Medulla oblongata (tissue), 1 donor: ENCODE results near the gene TENT4A.

Experiments used
- DNase-seq: peaks from one replicate; pipeline ENCODE4 v3.0.0-alpha.2; 2015; ENCODE audit errors: extremely low spot score

Gene TENT4A

GRCh38 chr5:6803981-6804550 is 90.8 kb downstream of the TENT4A start:
- DNase-seq, result no peak

- no peak for DNase-seq
Observed at GRCh38 chr5:6804766-6805501, 91.7 kb downstream of the TENT4A start.

GRCh38 chr5:6805841-6806240 is 92.6 kb downstream of the TENT4A start:
- DNase-seq, result no peak
